ENCODE results near the gene MRPS25.

- no peak for TF ChIP-seq CTCF (IDR thresholded peaks at IDR 0.05; ENCODE audit: borderline replicate concordance, extremely low read depth, low read length, poor library complexity, severe bottlenecking)
- TF ChIP-seq EZH2 (IDR thresholded peaks at IDR 0.05; ENCODE audit: borderline replicate concordance, low read depth, low read length, severe bottlenecking): no peak
These were observed 748 bp downstream of the MRPS25 start for GRCh38 chr3:15064299-15064834.
